Cardiac muscle cell (in vitro differentiated cells and primary cell): Measurements from ENCODE around the gene CTAG1A. TPM values are rescaled to one million over a fixed set of nuclear protein-coding genes. Genes with fewer than 3 reads are reported as not detected.

Experiments used
- DNase-seq, 2 donors: peaks; one replicate each; pipeline versions ENCODE4 v3.0.0 to v3.0.0-alpha.2; 2010 to 2017; ENCODE audit warnings: low read depth in 1 of 2, low spot score in 1 of 2
- H3K27ac ChIP-seq: fragments of 200-600 bp; sonication (generic); 2 replicates; pipeline ENCODE4 v1.5.1; 2016
- H3K27me3 ChIP-seq: fragments of 200-600 bp; sonication (generic); 2 replicates; pipeline ENCODE4 v1.6.0; 2016; ENCODE audit warnings: control low read depth
- H3K36me3 ChIP-seq: fragments of 200-600 bp; sonication (generic); 2 replicates; pipeline ENCODE4 v1.5.1; 2016; ENCODE audit warnings: control low read depth
- H3K4me1 ChIP-seq: fragments of 200-600 bp; sonication (generic); 2 replicates; pipeline ENCODE4 v1.8.1; 2017; ENCODE audit warnings: low read depth, mild to moderate bottlenecking, mixed run types
- H3K4me3 ChIP-seq: fragments of 200-600 bp; sonication (generic); 2 replicates; pipeline ENCODE4 v1.5.1; 2016; ENCODE audit warnings: mild to moderate bottlenecking
- H3K9me3 ChIP-seq: fragments of 200-600 bp; sonication (generic); 2 replicates; pipeline ENCODE4 v1.5.1; 2017; ENCODE audit warnings: low read depth, mild to moderate bottlenecking, control low read depth
- CTCF ChIP-seq: IDR thresholded peaks from 2 replicates; pipeline ENCODE4 v1.5.1; 2012; ENCODE audit warnings: low read depth, mild to moderate bottlenecking, low read length
- polyA plus RNA-seq: library from polyadenylated mRNA; unstranded; fragments of >200 nt; fragmentation: Nextera tagmentation; extraction: Ambion mirVana; gene quantifications from 2 replicates; pipeline ENCODE4 v1.2.1, GENCODE V29; 2016
- total RNA-seq: library from RNA; depleted of rRNA; stranded (reverse); fragments of >200 nt; gene quantifications from 2 replicates; pipeline ENCODE4 v1.2.3, GENCODE V29; 2016

CTAG1A gene
- total and polyA plus RNA-seq, 2 experiments from 2014 or later = not detected

GRCh38 chrX:154541896-154542722 is 42.8 kb upstream of the CTAG1A start:
- peak in 1 of 2 donors; percentile 95 for DNase-seq
- Histone ChIP-seq H3K36me3 (no peaks in the 10 kb centered on the region), H3K4me3 (no peak overlapping the region), H3K27me3 (no peaks in the 10 kb centered on the region), H3K9me3 (no peaks in the 10 kb centered on the region), H3K4me1 (no peaks in the 10 kb centered on the region), H3K27ac (no peak overlapping the region)
- TF ChIP-seq CTCF = no peak

- TF ChIP-seq CTCF = no peak
- Histone ChIP-seq H3K27me3 (no peaks in the 10 kb centered on the region), H3K27ac (no peak overlapping the region), H3K4me1 (no peaks in the 10 kb centered on the region), H3K4me3 (no peak overlapping the region), H3K9me3 (no peaks in the 10 kb centered on the region), H3K36me3 (no peaks in the 10 kb centered on the region)
- DNase-seq = peak in 1 of 2 donors; percentile 19
Measured at GRCh38 chrX:154542723-154543424, 42.1 kb upstream of the CTAG1A start.

- Histone ChIP-seq H3K36me3 (no peaks in the 10 kb centered on the region), H3K27me3 (no peaks in the 10 kb centered on the region), H3K4me1 (no peaks in the 10 kb centered on the region), H3K27ac (no peak overlapping the region), H3K4me3 (peak overlapping the region; percentile 66), H3K9me3 (no peaks in the 10 kb centered on the region)
- DNase-seq = no peak
- TF ChIP-seq CTCF = no peak
Measured at GRCh38 chrX:154545673-154546274, 39.2 kb upstream of the CTAG1A start.

- H3K4me3 ChIP-seq = peak within 1 kb of the TSS; percentile 66
- H3K9me3 ChIP-seq = no peaks in the 10 kb centered on the region
- H3K27ac ChIP-seq = peak within 1 kb of the TSS; percentile 91
- no peaks in the 10 kb centered on the region for H3K27me3 ChIP-seq
- H3K4me1 ChIP-seq = no peaks in the 10 kb centered on the region
- TF ChIP-seq CTCF = no peak
- peak; percentile 77 to 78 for DNase-seq
- no peaks in the 10 kb centered on the region for H3K36me3 ChIP-seq
Measured at GRCh38 chrX:154546354-154547244, 38.3 kb upstream of the CTAG1A start, which contains the start of gene G6PD. Gene G6PD, minus strand, starts transcription at chrX:154546846. Its CDS starts 691 bp downstream, at chrX:154546155.
